ENCODE data around the gene GNA15. TPM values are rescaled to one million over a fixed set of nuclear protein-coding genes. Genes with fewer than 3 reads are reported as not detected.

GNA15 gene
- polyA plus RNA-seq, 3 donors = 38.7 to 45.0 (median 41.3) TPM

- Histone ChIP-seq H3K27me3 (ENCODE audit: control insufficient read depth in 2 of 2, insufficient read depth in 2 of 2, low read length in 2 of 2) (no peaks in the 10 kb centered on the region), H3K36me3 (replicated peaks in 1 of 2; ENCODE audit: control insufficient read depth in 1 of 2, insufficient read depth in 2 of 2, low read length in 2 of 2) (peaks cover 70 to 77% of the 10 kb centered on the region in 2 donors), H3K9ac (ENCODE audit: insufficient read depth, low read length, poor library complexity, severe bottlenecking) (no peak overlapping the region), H2AFZ (ENCODE audit: insufficient read depth, low read depth, low read length, poor library complexity, severe bottlenecking) (no peak overlapping the region), H3K79me2 (ENCODE audit: insufficient read depth, low read length) (no peaks in the 10 kb centered on the region), H3K27ac (ENCODE audit: low read depth in 1 of 2, low read length in 2 of 2) (no peak overlapping the region), H3K4me2 (replicated peaks; ENCODE audit: extremely low read depth, low read length, poor library complexity, severe bottlenecking) (no peak overlapping the region), H4K20me1 (ENCODE audit: insufficient read depth, low read length) (peaks cover 8% of the 10 kb centered on the region), H3K4me3 (replicated peaks in 1 of 3; ENCODE audit: low read depth in 2 of 3, low read length in 3 of 3) (no peak overlapping the region), H3K4me1 (ENCODE audit: control insufficient read depth in 1 of 2, insufficient read depth in 2 of 2, low read length in 2 of 2) (no peaks in the 10 kb centered on the region), H3K9me3 (replicated peaks in 1 of 2; ENCODE audit: control insufficient read depth in 1 of 2, insufficient read depth in 1 of 2, low read length in 2 of 2) (no peaks in the 10 kb centered on the region)
- TF ChIP-seq CTCF (IDR thresholded peaks at IDR 0.05) = no peak
- no peaks in the 10 kb centered on the region for H3K9me3 Mint-ChIP-seq
- H3K36me3 Mint-ChIP-seq = peaks cover 39 to 70% of the 10 kb centered on the region in 2 donors
- intact Hi-C loops (cut with micrococcal nuclease) = no loop called here
- peaks cover 0 to 2% (median 0%) of the 10 kb centered on the region in 3 donors for H3K27me3 Mint-ChIP-seq (ENCODE audit: low read depth in 3 of 3)
- no peak overlapping the region for H3K4me3 Mint-ChIP-seq
- 100% methylated on average over 7 of the region's 28 CpGs for WGBS (ENCODE audit: insufficient coverage)
- no peak for DNase-seq
- H3K4me1 Mint-ChIP-seq = no peaks in the 10 kb centered on the region
- H3K27ac Mint-ChIP-seq = no peak overlapping the region
These were observed 70.6 kb downstream of the GNA15 start for GRCh38 chr19:3206216-3206953.

DNA sequence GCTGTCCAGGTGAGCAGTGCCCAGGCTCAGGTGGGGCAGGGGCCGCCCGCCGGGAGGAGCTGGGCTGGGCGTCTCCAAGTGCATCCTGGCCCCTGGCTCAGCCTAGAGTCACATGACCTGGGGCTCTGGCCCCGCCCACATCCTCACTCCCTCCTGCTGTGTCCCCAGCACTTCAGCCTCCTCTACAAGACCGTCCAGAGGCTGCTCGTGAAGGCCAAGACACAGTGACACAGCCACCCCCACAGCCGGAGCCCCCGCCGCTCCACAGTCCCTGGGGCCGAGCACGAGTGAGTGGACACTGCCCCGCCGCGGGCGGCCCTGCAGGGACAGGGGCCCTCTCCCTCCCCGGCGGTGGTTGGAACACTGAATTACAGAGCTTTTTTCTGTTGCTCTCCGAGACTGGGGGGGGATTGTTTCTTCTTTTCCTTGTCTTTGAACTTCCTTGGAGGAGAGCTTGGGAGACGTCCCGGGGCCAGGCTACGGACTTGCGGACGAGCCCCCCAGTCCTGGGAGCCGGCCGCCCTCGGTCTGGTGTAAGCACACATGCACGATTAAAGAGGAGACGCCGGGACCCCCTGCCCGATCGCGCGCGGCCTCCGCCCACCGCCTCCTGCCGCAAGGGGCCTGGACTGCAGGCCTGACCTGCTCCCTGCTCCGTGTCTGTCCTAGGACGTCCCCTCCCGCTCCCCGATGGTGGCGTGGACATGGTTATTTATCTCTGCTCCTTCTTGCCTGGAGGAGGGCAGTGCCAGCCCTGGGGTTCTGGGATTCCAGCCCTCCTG, 71.8 kb downstream of the GNA15 start:
- no peaks in the 10 kb centered on the region for H3K79me2 ChIP-seq (ENCODE audit: insufficient read depth, low read length)
- no peaks in the 10 kb centered on the region for H3K9me3 Mint-ChIP-seq
- WGBS (ENCODE audit: insufficient coverage) = 98% methylated on average over 32 of the region's 43 CpGs
- peaks cover 0 to 2% (median 0%) of the 10 kb centered on the region in 3 donors for H3K27me3 Mint-ChIP-seq (ENCODE audit: low read depth in 3 of 3)
- H2AFZ ChIP-seq (ENCODE audit: insufficient read depth, low read depth, low read length, poor library complexity, severe bottlenecking) = no peak overlapping the region
- no peak overlapping the region for H3K27ac ChIP-seq (ENCODE audit: low read depth in 1 of 2, low read length in 2 of 2)
- no peak overlapping the region for H3K9ac ChIP-seq (ENCODE audit: insufficient read depth, low read length, poor library complexity, severe bottlenecking)
- H3K4me2 ChIP-seq (replicated peaks; ENCODE audit: extremely low read depth, low read length, poor library complexity, severe bottlenecking) = no peak overlapping the region
- intact Hi-C loops (cut with micrococcal nuclease) = no loop called here
- no peak overlapping the region for H3K4me3 Mint-ChIP-seq
- H4K20me1 ChIP-seq (ENCODE audit: insufficient read depth, low read length) = peaks cover 8% of the 10 kb centered on the region
- H3K36me3 Mint-ChIP-seq = peaks cover 30 to 60% of the 10 kb centered on the region in 2 donors
- H3K9me3 ChIP-seq (replicated peaks in 1 of 2; ENCODE audit: control insufficient read depth in 1 of 2, insufficient read depth in 1 of 2, low read length in 2 of 2) = no peaks in the 10 kb centered on the region
- DNase-seq = no peak
- H3K36me3 ChIP-seq (replicated peaks in 1 of 2; ENCODE audit: control insufficient read depth in 1 of 2, insufficient read depth in 2 of 2, low read length in 2 of 2) = peaks cover 59 to 64% of the 10 kb centered on the region in 2 donors
- no peak overlapping the region for H3K4me3 ChIP-seq (replicated peaks in 1 of 3; ENCODE audit: low read depth in 2 of 3, low read length in 3 of 3)
- H3K27ac Mint-ChIP-seq = no peak overlapping the region
- H3K4me1 Mint-ChIP-seq = no peaks in the 10 kb centered on the region
- no peak for TF ChIP-seq CTCF (IDR thresholded peaks at IDR 0.05)
- H3K4me1 ChIP-seq (ENCODE audit: control insufficient read depth in 1 of 2, insufficient read depth in 2 of 2, low read length in 2 of 2) = no peaks in the 10 kb centered on the region
- no peaks in the 10 kb centered on the region for H3K27me3 ChIP-seq (ENCODE audit: control insufficient read depth in 2 of 2, insufficient read depth in 2 of 2, low read length in 2 of 2)
